DOHH2 (cell line): ENCODE data around the gene IQCC.

Source experiments
- CTCF ChIP-seq: fragments of 200-600 bp; sonication (generic); IDR thresholded peaks from one replicate; pipeline ENCODE4 v1.5.1; 2014; ENCODE audit warnings: antibody characterized with exemption, mild to moderate bottlenecking, low read depth, low read length; ENCODE audit not compliant: poor library complexity, severe bottlenecking
- EZH2phosphoT487 ChIP-seq: fragments of 200-600 bp; sonication (generic); IDR thresholded peaks from 2 replicates; pipeline ENCODE4 v1.6.1; 2017; ENCODE audit warnings: borderline replicate concordance, mild to moderate bottlenecking, antibody characterized with exemption, low read length, moderate library complexity, mixed read lengths

DNA sequence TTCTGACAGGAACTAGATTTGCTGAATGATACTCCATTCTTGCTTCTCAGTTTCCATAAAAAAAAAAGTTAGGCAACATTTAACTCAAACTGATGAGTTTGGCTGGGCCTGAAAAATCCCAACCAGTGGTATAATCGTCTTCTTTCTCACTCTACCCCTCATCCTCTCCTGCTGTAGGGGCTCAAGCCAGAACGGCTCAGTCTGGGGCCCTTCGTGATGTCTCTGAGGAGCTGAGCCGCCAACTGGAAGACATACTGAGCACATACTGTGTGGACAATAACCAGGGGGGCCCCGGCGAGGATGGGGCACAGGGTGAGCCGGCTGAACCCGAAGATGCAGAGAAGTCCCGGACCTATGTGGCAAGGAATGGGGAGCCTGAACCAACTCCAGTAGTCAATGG is 24.4 kb upstream of the IQCC start:
- TF ChIP-seq CTCF, result no peak
- no peak for TF ChIP-seq EZH2phosphoT487
